ENCODE data around the gene TSBP1.
"Not testable (repeated sequence)": the region's sequence is repeated elsewhere in the genome, so short reads cannot be mapped to it uniquely, and the experiment has no call there.

TSBP1 gene

GRCh38 chr6:32375739-32376529 is 4.2 kb upstream of the TSBP1 start:
- no peak for DNase-seq

GRCh38 chr6:32371229-32371628 is 474 bp downstream of the TSBP1 start:
- DNase-seq = no peak

GRCh38 chr6:32370505-32370904 is 1.2 kb downstream of the TSBP1 start:
- peak in 1 of 2 experiments; percentile 16 for DNase-seq

GRCh38 chr6:32369660-32370059 is 2.0 kb downstream of the TSBP1 start:
- DNase-seq = peak; percentile 63 to 89

- no peak for DNase-seq
These were observed 4.1 kb downstream of the TSBP1 start for GRCh38 chr6:32367644-32368043.

- not testable (repeated sequence) for DNase-seq
These were observed 12.5 kb downstream of the TSBP1 start for GRCh38 chr6:32359225-32359624.

- DNase-seq = not testable (repeated sequence)
These were observed 13.2 kb downstream of the TSBP1 start for GRCh38 chr6:32358548-32358947.

GRCh38 chr6:32355018-32355417 is 16.7 kb downstream of the TSBP1 start:
- no peak for DNase-seq

GRCh38 chr6:32353348-32353747 is 18.4 kb downstream of the TSBP1 start:
- DNase-seq = no peak

GRCh38 chr6:32340242-32340641 is 31.5 kb downstream of the TSBP1 start:
- DNase-seq = no peak

GRCh38 chr6:32337186-32337805 is 34.4 kb downstream of the TSBP1 start:
- DNase-seq = no peak

GRCh38 chr6:32332433-32332832 is 39.3 kb downstream of the TSBP1 start:
- DNase-seq = no peak

- no peak for DNase-seq
These were observed 42.6 kb downstream of the TSBP1 start for GRCh38 chr6:32329141-32329540.

GRCh38 chr6:32327103-32327502 is 44.6 kb downstream of the TSBP1 start:
- no peak for DNase-seq

- DNase-seq = no peak
These were observed 53.2 kb downstream of the TSBP1 start for GRCh38 chr6:32318501-32318900.

GRCh38 chr6:32317541-32317940 is 54.2 kb downstream of the TSBP1 start:
- no peak for DNase-seq

GRCh38 chr6:32313964-32314363 is 57.7 kb downstream of the TSBP1 start:
- DNase-seq = no peak

- DNase-seq = peak in 1 of 2 experiments; percentile 9
These were observed 72.9 kb downstream of the TSBP1 start for GRCh38 chr6:32298632-32299336.

- not testable (repeated sequence) for DNase-seq
These were observed 76.7 kb downstream of the TSBP1 start for GRCh38 chr6:32294980-32295379.

- DNase-seq = no peak
These were observed 77.1 kb downstream of the TSBP1 start for GRCh38 chr6:32294566-32294965.

- DNase-seq = no peak
These were observed 78.0 kb downstream of the TSBP1 start for GRCh38 chr6:32293695-32294094.

- DNase-seq = no peak
These were observed 80.2 kb downstream of the TSBP1 start for GRCh38 chr6:32291543-32291942.

GRCh38 chr6:32290886-32291450 is 80.7 kb downstream of the TSBP1 start:
- no peak for DNase-seq

- DNase-seq = no peak
These were observed 83.3 kb downstream of the TSBP1 start for GRCh38 chr6:32288426-32288825.
